Right lobe of liver (tissue), 6 donors: Measurements from ENCODE around the gene HGD. TPM values are rescaled to one million over a fixed set of nuclear protein-coding genes. Genes with fewer than 3 reads are reported as not detected.
"Not testable (repeated sequence)": the region's sequence is repeated elsewhere in the genome, so short reads cannot be mapped to it uniquely, and the experiment has no call there.

Experiments used
- ATAC-seq, 4 donors: fragments of 200-7000 bp; cut with Tn5 transposase; one replicate each; pipeline ENCODE4 v1.9.1; 2020; ENCODE audit warnings: mild to moderate bottlenecking in 4 of 4, moderate library complexity in 4 of 4
- DNase-seq, 3 donors: peaks; one replicate each; pipeline ENCODE4 v3.0.0-alpha.2; 2020
- H3K27ac ChIP-seq, 3 donors: fragments of 200-600 bp; one replicate each; pipeline ENCODE4 v1.8.0; 2022
- H3K27me3 ChIP-seq, 2 donors: fragments of 200-600 bp; one replicate each; pipeline ENCODE4 v1.8.0; 2022
- H3K36me3 ChIP-seq, 4 donors: fragments of 200-600 bp; sonication (generic) in 1 of 4; one replicate each; pipeline versions ENCODE4 v1.5.1 to v1.8.0; 2017 to 2022; ENCODE audit warnings: control low read depth in 1 of 4
- H3K4me1 ChIP-seq, 4 donors: fragments of 200-600 bp; sonication (generic) in 1 of 4; one replicate each; pipeline versions ENCODE4 v1.5.1 to v1.8.0; 2017 to 2022; ENCODE audit warnings: control low read depth in 1 of 4
- H3K4me3 ChIP-seq, 3 donors: fragments of 200-600 bp; one replicate each; pipeline ENCODE4 v1.8.0; 2022
- H3K9me3 ChIP-seq, 4 donors: fragments of 200-600 bp; sonication (generic) in 1 of 4; one replicate each; pipeline versions ENCODE4 v1.5.1 to v1.8.0; 2017 to 2022; ENCODE audit warnings: control low read depth in 1 of 4
- POLR2A ChIP-seq: fragments of 450-650 bp; IDR thresholded peaks from one replicate; pipeline ENCODE4 v1.6.1; 2017; ENCODE audit warnings: antibody characterized with exemption, mild to moderate bottlenecking
- WGBS: methylation state at CpG from one replicate; pipeline ENCODE4 v1.1.6; 2018; ENCODE audit warnings: low coverage, low lambda C conversion rate; ENCODE audit not compliant: insufficient coverage; ENCODE audit errors: missing lambda C conversion rate; 5-methylcytosine and 5-hydroxymethylcytosine counted together
- intact Hi-C, 2 donors: fragments of 100-400 bp; cut with DNase I; formaldehyde crosslinking; loops; one replicate each; pipeline versions ENCODE4 v1.11.2 to v1.14.1; 2022
- total RNA-seq, 6 experiments: library from RNA; depleted of rRNA in 2 of 6; stranded (reverse); fragments of >200 nt in 2 of 6; fragmentation: NEBNext Ultra II Directional in 3 of 6; extraction: Animal tissue kit (Norgen Biotek cat#: 25700) in 3 of 6; gene quantifications; one replicate each; pipeline versions ENCODE4 v1.1.0 to v1.2.4, GENCODE V29; 2016 to 2023
- TF ChIP-seq, protein P1 (sequence below), 4 donors: fragments of 200-600 bp in 3 of 4; fragments of 450-650 bp in 1 of 4; IDR thresholded peaks; one replicate each; pipeline versions ENCODE4 v1.5.1 to v1.8.0; 2016 to 2022; ENCODE audit warnings: antibody characterized with exemption in 4 of 4, mild to moderate bottlenecking in 2 of 4
- donor health status: DM: no; HTN: yes; CAD: no.
- donor health status: DM: no; HTN: no; CAD: no.
- donor health status: DM: no; HTN: no; CAD: no.
- donor health status: DM: no; HTN: yes; CAD: no.
- donor health status: DM: no; HTN: yes; CAD: no.

The HGD gene
- total RNA-seq, 6 experiments from 2014 or later, result 117 to 610 (median 341) TPM

DNA sequence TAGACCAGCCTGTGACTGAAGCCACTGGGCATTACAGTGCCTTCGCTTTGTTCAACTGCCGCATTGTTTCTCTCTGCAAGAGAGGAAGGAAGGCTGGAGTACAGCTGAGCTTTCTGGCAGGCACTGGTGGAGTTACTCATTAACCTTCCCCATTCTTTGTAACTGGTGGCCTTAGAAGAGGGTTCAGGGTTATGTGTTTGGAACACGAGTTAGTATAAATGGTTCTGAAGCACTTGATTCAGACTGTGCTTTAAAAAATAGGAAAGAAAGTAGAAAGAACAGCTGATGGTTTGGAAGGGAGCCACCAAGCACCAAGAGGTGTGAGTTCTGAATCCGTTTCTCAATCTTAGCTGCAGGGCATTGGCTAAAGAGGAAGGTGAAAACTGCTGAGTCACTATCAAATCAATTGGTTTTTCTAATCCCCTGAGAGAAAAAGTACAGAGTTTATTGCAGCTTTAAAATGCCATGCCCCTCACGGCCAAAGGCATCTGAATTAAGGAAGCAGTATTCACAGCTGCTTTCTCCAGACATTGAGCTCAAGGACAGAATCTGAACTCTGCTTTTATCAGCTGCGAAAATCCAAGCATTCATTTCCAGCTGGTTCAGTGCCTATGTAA lies 3.6 kb downstream of the HGD start:
- 1% methylated on average over 6 of the region's 6 CpGs for WGBS

DNA sequence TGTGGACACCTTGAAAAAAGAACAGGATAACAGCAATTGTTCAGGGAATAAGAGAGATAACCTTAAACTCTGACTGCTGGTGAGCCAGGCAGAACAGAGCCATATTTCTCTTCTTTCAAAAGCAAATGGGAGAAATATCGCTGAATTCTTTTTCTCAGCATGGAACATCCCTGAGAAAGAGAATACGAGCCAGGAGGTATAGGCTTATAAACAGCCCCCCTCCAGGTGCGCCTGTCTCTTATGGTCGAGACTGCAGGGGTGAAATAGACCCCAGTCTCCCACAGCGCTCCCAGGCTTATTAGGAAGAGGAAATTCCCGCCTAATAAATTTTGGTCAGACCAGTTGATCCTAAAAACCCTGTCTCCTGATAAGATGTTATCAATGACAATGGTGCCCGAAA lies 4.8 kb downstream of the HGD start:
- 77% methylated on average over 2 of the region's 7 CpGs for WGBS
- H3K9me3 ChIP-seq, ATAC-seq, H3K4me3 ChIP-seq, intact Hi-C loops, DNase-seq, H3K27me3 ChIP-seq: not testable (repeated sequence)
- Histone ChIP-seq H3K27ac (peak overlapping the region in 1 of 3 donors; percentile 99), H3K36me3 (peaks cover 0 to 49% (median 24%) of the 10 kb centered on the region in 4 donors), H3K4me1 (peaks cover 0 to 19% (median 2%) of the 10 kb centered on the region in 4 donors)

More for the DNA sequence above, 3.6 kb downstream of the HGD start:
- Histone ChIP-seq H3K27ac (peak overlapping the region; percentile 91 to 99 (median 95)), H3K9me3 (no peaks in the 10 kb centered on the region), H3K4me1 (peaks cover 0 to 25% (median 4%) of the 10 kb centered on the region in 4 donors), H3K36me3 (peaks cover 0 to 37% (median 19%) of the 10 kb centered on the region in 4 donors), H3K27me3 (no peaks in the 10 kb centered on the region), H3K4me3 (peak overlapping the region; percentile 45 to 73 (median 54))
- ATAC-seq, result peak; percentile 64 to 85 (median 77)
- intact Hi-C loops, result no loop called here
- DNase-seq, result peak in 2 of 3 donors; percentile 34 to 83
- peak; percentile 59 for TF ChIP-seq POLR2A
- TF ChIP-seq, protein P1, sequence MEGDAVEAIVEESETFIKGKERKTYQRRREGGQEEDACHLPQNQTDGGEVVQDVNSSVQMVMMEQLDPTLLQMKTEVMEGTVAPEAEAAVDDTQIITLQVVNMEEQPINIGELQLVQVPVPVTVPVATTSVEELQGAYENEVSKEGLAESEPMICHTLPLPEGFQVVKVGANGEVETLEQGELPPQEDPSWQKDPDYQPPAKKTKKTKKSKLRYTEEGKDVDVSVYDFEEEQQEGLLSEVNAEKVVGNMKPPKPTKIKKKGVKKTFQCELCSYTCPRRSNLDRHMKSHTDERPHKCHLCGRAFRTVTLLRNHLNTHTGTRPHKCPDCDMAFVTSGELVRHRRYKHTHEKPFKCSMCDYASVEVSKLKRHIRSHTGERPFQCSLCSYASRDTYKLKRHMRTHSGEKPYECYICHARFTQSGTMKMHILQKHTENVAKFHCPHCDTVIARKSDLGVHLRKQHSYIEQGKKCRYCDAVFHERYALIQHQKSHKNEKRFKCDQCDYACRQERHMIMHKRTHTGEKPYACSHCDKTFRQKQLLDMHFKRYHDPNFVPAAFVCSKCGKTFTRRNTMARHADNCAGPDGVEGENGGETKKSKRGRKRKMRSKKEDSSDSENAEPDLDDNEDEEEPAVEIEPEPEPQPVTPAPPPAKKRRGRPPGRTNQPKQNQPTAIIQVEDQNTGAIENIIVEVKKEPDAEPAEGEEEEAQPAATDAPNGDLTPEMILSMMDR (IDR thresholded peaks at IDR 0.05), result no peak

DNA sequence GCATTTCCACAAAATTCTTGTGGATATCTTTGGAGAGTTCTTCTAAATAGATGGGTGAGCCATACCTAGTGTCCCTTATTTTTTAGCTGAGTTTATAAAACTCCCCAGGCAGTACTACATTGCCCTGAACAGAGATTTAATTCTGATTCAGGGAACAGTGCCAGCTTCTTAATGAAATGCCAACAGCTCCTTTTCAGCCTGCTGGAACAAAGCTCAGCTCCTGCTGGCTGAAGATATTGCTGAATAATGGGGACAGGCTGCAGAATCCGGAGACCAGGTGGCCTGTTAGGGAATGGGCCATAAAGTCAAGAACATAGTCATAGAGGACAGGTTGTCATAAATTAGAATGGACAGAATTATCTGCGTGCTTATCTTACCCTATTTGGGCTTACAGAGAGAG lies 8.9 kb downstream of the HGD start:
- Histone ChIP-seq H3K27me3 (no peaks in the 10 kb centered on the region), H3K9me3 (no peaks in the 10 kb centered on the region), H3K4me1 (peaks cover 0 to 19% (median 2%) of the 10 kb centered on the region in 4 donors), H3K36me3 (peaks cover 0 to 90% (median 42%) of the 10 kb centered on the region in 4 donors), H3K4me3 (no peak overlapping the region), H3K27ac (no peak overlapping the region)
- 58% methylated on average over 2 of the region's 2 CpGs for WGBS
- no peak for DNase-seq
- peak in 1 of 4 donors; percentile 7 for ATAC-seq
- TF ChIP-seq, protein P1 (IDR thresholded peaks at IDR 0.05), result no peak
- TF ChIP-seq POLR2A, result no peak
- intact Hi-C loops, result no loop called here

DNA sequence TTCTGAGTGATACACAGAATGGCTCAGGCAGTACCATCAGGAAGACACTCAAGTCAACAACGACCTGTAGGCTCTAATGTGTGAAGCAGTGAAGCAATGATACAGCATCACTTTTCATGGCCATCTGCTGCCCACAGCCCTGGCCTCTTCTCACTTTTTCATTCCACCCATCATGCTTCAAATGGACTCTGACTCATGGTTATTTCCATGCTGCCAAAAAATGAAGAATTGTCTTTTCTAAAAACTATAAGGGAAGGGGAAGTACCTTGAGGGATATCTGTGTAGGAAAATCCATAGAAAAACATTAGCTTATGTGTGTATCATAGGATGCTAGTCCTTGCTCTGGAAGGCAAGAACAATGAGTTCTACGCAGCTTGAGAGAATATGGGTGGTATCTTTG lies 11.5 kb downstream of the HGD start:
- H3K4me3 ChIP-seq, result no peak overlapping the region
- H3K4me1 ChIP-seq, result peaks cover 0 to 7% (median 0%) of the 10 kb centered on the region in 4 donors
- no peak for TF ChIP-seq POLR2A
- TF ChIP-seq, protein P1 (IDR thresholded peaks at IDR 0.05), result no peak
- peaks cover 0 to 92% (median 38%) of the 10 kb centered on the region in 4 donors for H3K36me3 ChIP-seq
- H3K9me3 ChIP-seq, result no peaks in the 10 kb centered on the region
- 83% methylated on average over 2 of the region's 2 CpGs for WGBS
- intact Hi-C loops, result no loop called here
- H3K27me3 ChIP-seq, result no peaks in the 10 kb centered on the region
- DNase-seq (no peak), ATAC-seq (no peak)
- no peak overlapping the region for H3K27ac ChIP-seq

DNA sequence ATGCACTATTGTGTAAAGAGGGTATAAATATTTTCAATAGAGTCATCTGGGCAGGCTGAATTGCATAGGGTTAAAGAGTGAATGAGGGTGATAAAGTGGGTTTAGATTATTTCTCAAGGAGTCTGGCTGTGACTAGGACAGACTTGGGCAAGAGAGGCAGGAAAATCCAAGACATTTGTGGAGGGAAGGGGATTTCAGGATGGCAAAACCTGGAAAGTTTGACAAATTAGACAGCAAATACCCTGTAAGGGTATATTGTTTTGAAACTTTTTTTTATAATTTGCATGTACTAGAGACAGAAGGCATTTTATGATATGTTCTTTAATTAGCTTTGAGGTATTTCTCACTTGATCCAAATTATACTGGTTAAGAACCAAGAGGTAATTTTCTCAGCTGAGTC lies 17.1 kb downstream of the HGD start:
- no peaks in the 10 kb centered on the region for H3K27me3 ChIP-seq
- no peaks in the 10 kb centered on the region for H3K9me3 ChIP-seq
- DNase-seq, result no peak
- no peak overlapping the region for H3K27ac ChIP-seq
- intact Hi-C loops, result no loop called here
- H3K36me3 ChIP-seq, result peaks cover 0 to 71% (median 10%) of the 10 kb centered on the region in 4 donors
- no peak overlapping the region for H3K4me3 ChIP-seq
- ATAC-seq, result no peak
- H3K4me1 ChIP-seq, result peaks cover 0 to 18% (median 0%) of the 10 kb centered on the region in 4 donors
- TF ChIP-seq, protein P1 (IDR thresholded peaks at IDR 0.05), result no peak
- TF ChIP-seq POLR2A, result no peak
